Gastroesophageal sphincter (tissue), 4 donors: ENCODE data around the gene LATS2. TPM values are rescaled to one million over a fixed set of nuclear protein-coding genes. Genes with fewer than 3 reads are reported as not detected.

Experiments used
- ATAC-seq: fragments of 150-250 bp; one replicate; pipeline ENCODE4 v1.9.1; 2016; ENCODE audit warnings: mild to moderate bottlenecking, moderate library complexity
- H3K27ac ChIP-seq, 4 donors: fragments of 200-600 bp; sonication (generic) in 3 of 4; 1 replicate in 3 of 4; 2 replicates in 1 of 4; pipeline ENCODE4 v1.5.1; 2016 to 2019
- H3K27me3 ChIP-seq: fragments of 200-600 bp; sonication (generic); one replicate; pipeline ENCODE4 v1.5.1; 2019
- H3K36me3 ChIP-seq, 2 donors: fragments of 200-600 bp; sonication (generic); one replicate each; pipeline ENCODE4 v1.5.1; 2019; ENCODE audit warnings: control low read depth in 1 of 2
- H3K4me1 ChIP-seq, 3 donors: fragments of 200-600 bp; sonication (generic); 1 replicate in 2 of 3; 2 replicates in 1 of 3; pipeline ENCODE4 v1.5.1; 2016 to 2019; ENCODE audit warnings: control low read depth in 2 of 3
- H3K4me3 ChIP-seq, 2 donors: fragments of 200-600 bp; sonication (generic); one replicate each; pipeline ENCODE4 v1.5.1; 2019; ENCODE audit warnings: mild to moderate bottlenecking in 1 of 2, moderate library complexity in 1 of 2
- H3K9me3 ChIP-seq, 3 donors: fragments of 200-600 bp; sonication (generic); one replicate each; pipeline ENCODE4 v1.5.1; 2017 to 2019; ENCODE audit warnings: control low read depth in 2 of 3
- EP300 ChIP-seq: sonication (generic); formaldehyde crosslinking; IDR thresholded peaks from one replicate; pipeline ENCODE4 v1.6.1; 2017; ENCODE audit warnings: antibody characterized with exemption, mild to moderate bottlenecking
- POLR2A ChIP-seq, 2 donors: fragments of 450-650 bp; IDR thresholded peaks; one replicate each; pipeline ENCODE4 v1.6.1; 2017; ENCODE audit warnings: antibody characterized with exemption in 2 of 2, mild to moderate bottlenecking in 2 of 2, moderate library complexity in 1 of 2
- POLR2AphosphoS5 ChIP-seq: sonication (generic); formaldehyde crosslinking; IDR thresholded peaks from one replicate; pipeline ENCODE4 v1.6.1; 2017; ENCODE audit warnings: antibody characterized with exemption
- WGBS, 2 donors: methylation state at CpG; one replicate each; pipeline ENCODE4 v1.1.5; 2018; ENCODE audit warnings: low coverage in 1 of 2; 5-methylcytosine and 5-hydroxymethylcytosine counted together
- total RNA-seq, 4 donors: library from RNA; depleted of rRNA; stranded (reverse); fragments of >200 nt; gene quantifications; one replicate each; pipeline ENCODE4 v1.1.0, GENCODE V29; 2016
- TF ChIP-seq, protein P1 (sequence below), 4 experiments: fragments of 200-600 bp in 2 of 4; fragments of 450-650 bp in 2 of 4; sonication (generic) in 1 of 4; IDR thresholded peaks; one replicate each; pipeline ENCODE4 v1.5.1; 2017 to 2019; ENCODE audit warnings: antibody characterized with exemption in 4 of 4, mild to moderate bottlenecking in 2 of 4, moderate library complexity in 2 of 4

Gene LATS2
- total RNA-seq, 4 donors from 2014 or later, result 42.2 to 95.4 (median 56.5) TPM

GRCh38 chr13:21047087-21047486, 14.3 kb downstream of the LATS2 start:
- 67 to 87% methylated on average over 1 to 7 of the region's 9 CpGs for WGBS, 2 donors

DNA sequence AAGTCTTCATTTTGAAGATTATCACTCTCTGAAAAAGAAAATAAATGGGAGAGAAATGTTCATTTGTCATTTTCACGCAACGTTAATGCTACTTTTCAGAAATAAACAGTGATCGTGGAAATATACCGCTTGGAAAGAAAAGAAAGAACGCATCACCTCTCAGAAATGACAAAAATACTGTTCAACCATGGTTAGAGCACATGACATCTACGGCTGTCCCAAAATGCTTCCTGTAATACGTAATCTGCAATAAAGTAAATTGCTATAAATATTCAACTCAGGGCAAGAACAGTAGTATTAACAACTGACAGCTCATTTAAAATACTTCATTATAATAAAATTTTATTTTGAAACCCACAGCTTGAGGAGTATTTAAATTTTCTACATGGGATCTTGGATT, 15.2 kb downstream of the LATS2 start:
- H3K27ac ChIP-seq, result peak overlapping the region in 3 of 4 donors; percentile 71 to 92 (median 82)
- H3K36me3 ChIP-seq, result peaks cover 0 to 6% of the 10 kb centered on the region in 2 donors
- ATAC-seq, result no peak
- 27 to 69% methylated on average over 7 of the region's 7 CpGs for WGBS, 2 donors
- H3K4me1 ChIP-seq, result peaks cover 15 to 97% (median 59%) of the 10 kb centered on the region in 3 donors
- TF ChIP-seq POLR2A (IDR thresholded peaks at IDR 0.05), result no peak
- TF ChIP-seq, protein P1, sequence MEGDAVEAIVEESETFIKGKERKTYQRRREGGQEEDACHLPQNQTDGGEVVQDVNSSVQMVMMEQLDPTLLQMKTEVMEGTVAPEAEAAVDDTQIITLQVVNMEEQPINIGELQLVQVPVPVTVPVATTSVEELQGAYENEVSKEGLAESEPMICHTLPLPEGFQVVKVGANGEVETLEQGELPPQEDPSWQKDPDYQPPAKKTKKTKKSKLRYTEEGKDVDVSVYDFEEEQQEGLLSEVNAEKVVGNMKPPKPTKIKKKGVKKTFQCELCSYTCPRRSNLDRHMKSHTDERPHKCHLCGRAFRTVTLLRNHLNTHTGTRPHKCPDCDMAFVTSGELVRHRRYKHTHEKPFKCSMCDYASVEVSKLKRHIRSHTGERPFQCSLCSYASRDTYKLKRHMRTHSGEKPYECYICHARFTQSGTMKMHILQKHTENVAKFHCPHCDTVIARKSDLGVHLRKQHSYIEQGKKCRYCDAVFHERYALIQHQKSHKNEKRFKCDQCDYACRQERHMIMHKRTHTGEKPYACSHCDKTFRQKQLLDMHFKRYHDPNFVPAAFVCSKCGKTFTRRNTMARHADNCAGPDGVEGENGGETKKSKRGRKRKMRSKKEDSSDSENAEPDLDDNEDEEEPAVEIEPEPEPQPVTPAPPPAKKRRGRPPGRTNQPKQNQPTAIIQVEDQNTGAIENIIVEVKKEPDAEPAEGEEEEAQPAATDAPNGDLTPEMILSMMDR (IDR thresholded peaks at IDR 0.05), result no peak
- TF ChIP-seq EP300, result no peak
- peak; percentile 64 for TF ChIP-seq POLR2AphosphoS5
- no peaks in the 10 kb centered on the region for H3K9me3 ChIP-seq
- H3K27me3 ChIP-seq, result no peaks in the 10 kb centered on the region
- H3K4me3 ChIP-seq, result no peak overlapping the region

More at GRCh38 chr13:21047087-21047486, 14.3 kb downstream of the LATS2 start:
- Histone ChIP-seq H3K27me3 (no peaks in the 10 kb centered on the region), H3K36me3 (peaks cover 0 to 6% of the 10 kb centered on the region in 2 donors), H3K4me3 (no peak overlapping the region), H3K9me3 (no peaks in the 10 kb centered on the region), H3K27ac (peak overlapping the region in 3 of 4 donors; percentile 71 to 92 (median 82)), H3K4me1 (peaks cover 12 to 96% (median 56%) of the 10 kb centered on the region in 3 donors)
- TF ChIP-seq, protein P1 (IDR thresholded peaks at IDR 0.05), result no peak
- TF ChIP-seq POLR2A (IDR thresholded peaks at IDR 0.05), result no peak
- no peak for TF ChIP-seq EP300
- TF ChIP-seq POLR2AphosphoS5, result no peak
- no peak for ATAC-seq

- ATAC-seq, result no peak
- H3K9me3 ChIP-seq, result no peaks in the 10 kb centered on the region
- H3K27me3 ChIP-seq, result no peaks in the 10 kb centered on the region
- peaks cover 0 to 6% of the 10 kb centered on the region in 2 donors for H3K36me3 ChIP-seq
- TF ChIP-seq, protein P1 (IDR thresholded peaks at IDR 0.05), result no peak
- TF ChIP-seq POLR2AphosphoS5, result no peak
- TF ChIP-seq EP300, result no peak
- no peak for TF ChIP-seq POLR2A (IDR thresholded peaks at IDR 0.05)
- no peak overlapping the region for H3K4me3 ChIP-seq
- H3K27ac ChIP-seq, result peak overlapping the region; percentile 48 to 92 (median 83)
- peaks cover 15 to 97% (median 69%) of the 10 kb centered on the region in 3 donors for H3K4me1 ChIP-seq
- whole genome bisulfite sequencing, 2 donors, result 51 to 66% methylated on average over 4 to 5 of the region's 5 CpGs
Measured at GRCh38 chr13:21045100-21045499, 16.3 kb downstream of the LATS2 start.

- Histone ChIP-seq H3K9me3 (no peaks in the 10 kb centered on the region), H3K36me3 (peaks cover 0 to 6% of the 10 kb centered on the region in 2 donors), H3K27me3 (no peaks in the 10 kb centered on the region), H3K4me1 (peaks cover 15 to 97% (median 73%) of the 10 kb centered on the region in 3 donors), H3K27ac (peak overlapping the region; percentile 65 to 92 (median 83)), H3K4me3 (peak overlapping the region in 1 of 2 donors; percentile 0)
- ATAC-seq, result peak; percentile 93
- 5 to 16% methylated on average over 2 of the region's 2 CpGs for WGBS, 2 donors
- no peak for TF ChIP-seq EP300
- TF ChIP-seq POLR2AphosphoS5, result peak; percentile 97
Measured at GRCh38 chr13:21043898-21044297, 17.5 kb downstream of the LATS2 start.

GRCh38 chr13:21040120-21040826, 21.1 kb downstream of the LATS2 start:
- H3K4me1 ChIP-seq, result peaks cover 6 to 99% (median 60%) of the 10 kb centered on the region in 3 donors

More at GRCh38 chr13:21040120-21040826, 21.1 kb downstream of the LATS2 start:
- H3K27me3 ChIP-seq, result no peaks in the 10 kb centered on the region
- H3K36me3 ChIP-seq, result peaks cover 0 to under 1% of the 10 kb centered on the region in 2 donors
- H3K4me3 ChIP-seq, result no peak overlapping the region
- H3K27ac ChIP-seq, result peak overlapping the region in 3 of 4 donors; percentile 28 to 92 (median 82)
- no peaks in the 10 kb centered on the region for H3K9me3 ChIP-seq
- WGBS, 2 donors, result 75 to 78% methylated on average over 7 to 14 of the region's 15 CpGs
- TF ChIP-seq POLR2A (IDR thresholded peaks at IDR 0.05) (no peak), POLR2AphosphoS5 (no peak), EP300 (no peak)
- TF ChIP-seq, protein P1 (IDR thresholded peaks at IDR 0.05), result no peak
- no peak for ATAC-seq
